Testis (tissue), 3 donors: Measurements from ENCODE around the gene NOTCH1. TPM values are rescaled to one million over a fixed set of nuclear protein-coding genes. Genes with fewer than 3 reads are reported as not detected.

Experiments
- DNase-seq: peaks from one replicate; pipeline ENCODE4 v3.0.0-alpha.2; 2019
- H3K27ac ChIP-seq, 2 donors: fragments of 200-600 bp; sonication (generic); one replicate each; pipeline ENCODE4 v1.5.1; 2019
- H3K27me3 ChIP-seq: fragments of 200-600 bp; sonication (generic); one replicate; pipeline ENCODE4 v1.5.1; 2019
- H3K36me3 ChIP-seq: fragments of 200-600 bp; sonication (generic); one replicate; pipeline ENCODE4 v1.5.1; 2017; ENCODE audit warnings: low read depth; ENCODE audit errors: missing control alignments
- H3K4me1 ChIP-seq: fragments of 200-600 bp; sonication (generic); one replicate; pipeline ENCODE4 v1.5.1; 2019
- H3K4me3 ChIP-seq, 2 donors: fragments of 200-600 bp; sonication (generic); one replicate each; pipeline ENCODE4 v1.5.1; 2017 to 2019
- H3K9me3 ChIP-seq: fragments of 200-600 bp; sonication (generic); one replicate; pipeline ENCODE4 v1.5.1; 2017
- POLR2A ChIP-seq: fragments of 450-650 bp; IDR thresholded peaks from one replicate; pipeline ENCODE4 v1.6.1; 2017; ENCODE audit warnings: antibody characterized with exemption, mild to moderate bottlenecking, moderate library complexity
- WGBS, 2 donors: methylation state at CpG; one replicate each; pipeline ENCODE4 v1.1.5; 2018; 5-methylcytosine and 5-hydroxymethylcytosine counted together
- intact Hi-C: fragments of 100-400 bp; cut with DNase I; formaldehyde crosslinking; loops from one replicate; pipeline ENCODE4 v1.15.1; 2023; ENCODE audit warnings: low total_unique reads
- polyA plus RNA-seq: library from polyadenylated mRNA; stranded (reverse); fragments of 350-450 nt; fragmentation: Illumina TruSeq; extraction: RNeasy Lipid Tissue Mini Kit (QIAGEN cat#74804); gene quantifications from one replicate; pipeline ENCODE4 v1.2.3, GENCODE V29; 2014; ENCODE audit warnings: low read depth, low replicate concordance; ENCODE audit not compliant: insufficient read depth
- total RNA-seq, 2 donors: library from RNA; depleted of rRNA; stranded (reverse); fragments of >200 nt; gene quantifications; one replicate each; pipeline ENCODE4 v1.2.3, GENCODE V29; 2016
- TF ChIP-seq, protein P1 (sequence below), 3 experiments: fragments of 450-650 bp in 2 of 3; fragments of 200-600 bp in 1 of 3; sonication (generic) in 1 of 3; IDR thresholded peaks; one replicate each; pipeline ENCODE4 v1.5.1; 2016 to 2019; ENCODE audit warnings: antibody characterized with exemption in 3 of 3, mild to moderate bottlenecking in 2 of 3, moderate library complexity in 1 of 3

Gene NOTCH1
- total and polyA plus RNA-seq, 3 donors from 2014 or later: 7.2 to 34.1 (median 32.4) TPM

DNA sequence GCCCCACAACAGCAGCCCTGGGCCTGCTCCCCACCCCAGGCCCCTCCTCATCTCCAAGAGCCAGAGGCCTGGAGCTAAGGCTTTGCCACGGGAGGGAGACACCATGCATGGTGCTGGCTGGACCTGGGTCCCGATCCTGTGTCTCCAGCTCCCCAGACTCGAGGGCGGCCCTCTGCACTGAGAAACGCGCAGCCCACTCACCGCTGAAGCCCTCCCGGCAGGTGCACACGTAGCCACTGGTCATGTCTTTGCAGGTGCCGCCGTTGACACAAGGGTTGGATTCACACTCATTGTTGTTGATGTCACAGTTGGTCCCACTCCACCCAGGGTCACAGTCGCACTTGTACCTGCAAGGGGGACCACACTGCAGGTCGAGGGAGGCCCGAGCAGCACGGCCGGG lies 32.7 kb downstream of the NOTCH1 start:
- Histone ChIP-seq H3K27ac (no peak overlapping the region), H3K9me3 (no peaks in the 10 kb centered on the region), H3K4me1 (no peaks in the 10 kb centered on the region), H3K36me3 (no peaks in the 10 kb centered on the region), H3K27me3 (no peaks in the 10 kb centered on the region), H3K4me3 (no peak overlapping the region)
- DNase-seq: no peak
- WGBS, 2 donors: 94% methylated on average over 7 to 16 of the region's 16 CpGs
- intact Hi-C loops: no loop called here
- TF ChIP-seq, protein P1, sequence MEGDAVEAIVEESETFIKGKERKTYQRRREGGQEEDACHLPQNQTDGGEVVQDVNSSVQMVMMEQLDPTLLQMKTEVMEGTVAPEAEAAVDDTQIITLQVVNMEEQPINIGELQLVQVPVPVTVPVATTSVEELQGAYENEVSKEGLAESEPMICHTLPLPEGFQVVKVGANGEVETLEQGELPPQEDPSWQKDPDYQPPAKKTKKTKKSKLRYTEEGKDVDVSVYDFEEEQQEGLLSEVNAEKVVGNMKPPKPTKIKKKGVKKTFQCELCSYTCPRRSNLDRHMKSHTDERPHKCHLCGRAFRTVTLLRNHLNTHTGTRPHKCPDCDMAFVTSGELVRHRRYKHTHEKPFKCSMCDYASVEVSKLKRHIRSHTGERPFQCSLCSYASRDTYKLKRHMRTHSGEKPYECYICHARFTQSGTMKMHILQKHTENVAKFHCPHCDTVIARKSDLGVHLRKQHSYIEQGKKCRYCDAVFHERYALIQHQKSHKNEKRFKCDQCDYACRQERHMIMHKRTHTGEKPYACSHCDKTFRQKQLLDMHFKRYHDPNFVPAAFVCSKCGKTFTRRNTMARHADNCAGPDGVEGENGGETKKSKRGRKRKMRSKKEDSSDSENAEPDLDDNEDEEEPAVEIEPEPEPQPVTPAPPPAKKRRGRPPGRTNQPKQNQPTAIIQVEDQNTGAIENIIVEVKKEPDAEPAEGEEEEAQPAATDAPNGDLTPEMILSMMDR (IDR thresholded peaks at IDR 0.05): no peak
- no peak for TF ChIP-seq POLR2A

DNA sequence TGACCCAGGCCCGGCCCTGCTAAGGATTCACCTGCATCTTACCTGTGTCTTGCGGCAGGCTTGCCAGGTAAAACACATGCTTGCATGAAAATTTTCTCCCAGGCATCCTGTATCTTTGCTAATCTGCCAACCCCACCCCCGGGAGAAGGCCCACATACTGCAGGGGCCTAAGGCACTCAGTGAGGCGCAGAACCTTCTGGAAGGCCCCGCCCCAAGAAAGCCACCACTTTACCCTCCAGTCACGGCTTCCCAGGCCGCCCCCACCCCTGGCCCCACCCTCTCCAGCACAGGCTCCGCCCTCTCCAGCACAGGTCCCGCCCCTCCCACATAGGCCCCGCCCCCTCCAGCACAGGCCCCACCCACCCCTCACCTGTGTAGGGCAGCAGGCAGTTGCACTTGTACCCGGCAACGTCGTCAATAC lies 33.2 kb downstream of the NOTCH1 start:
- no peak for DNase-seq
- no peaks in the 10 kb centered on the region for H3K27me3 ChIP-seq
- no peaks in the 10 kb centered on the region for H3K9me3 ChIP-seq
- no peaks in the 10 kb centered on the region for H3K36me3 ChIP-seq
- no peaks in the 10 kb centered on the region for H3K4me1 ChIP-seq
- no peak overlapping the region for H3K4me3 ChIP-seq
- 84 to 100% methylated on average over 3 to 13 of the region's 13 CpGs for WGBS, 2 donors
- no peak overlapping the region for H3K27ac ChIP-seq
- intact Hi-C loops: no loop called here
- TF ChIP-seq POLR2A: no peak
- TF ChIP-seq, protein P1 (IDR thresholded peaks at IDR 0.05): no peak

DNA sequence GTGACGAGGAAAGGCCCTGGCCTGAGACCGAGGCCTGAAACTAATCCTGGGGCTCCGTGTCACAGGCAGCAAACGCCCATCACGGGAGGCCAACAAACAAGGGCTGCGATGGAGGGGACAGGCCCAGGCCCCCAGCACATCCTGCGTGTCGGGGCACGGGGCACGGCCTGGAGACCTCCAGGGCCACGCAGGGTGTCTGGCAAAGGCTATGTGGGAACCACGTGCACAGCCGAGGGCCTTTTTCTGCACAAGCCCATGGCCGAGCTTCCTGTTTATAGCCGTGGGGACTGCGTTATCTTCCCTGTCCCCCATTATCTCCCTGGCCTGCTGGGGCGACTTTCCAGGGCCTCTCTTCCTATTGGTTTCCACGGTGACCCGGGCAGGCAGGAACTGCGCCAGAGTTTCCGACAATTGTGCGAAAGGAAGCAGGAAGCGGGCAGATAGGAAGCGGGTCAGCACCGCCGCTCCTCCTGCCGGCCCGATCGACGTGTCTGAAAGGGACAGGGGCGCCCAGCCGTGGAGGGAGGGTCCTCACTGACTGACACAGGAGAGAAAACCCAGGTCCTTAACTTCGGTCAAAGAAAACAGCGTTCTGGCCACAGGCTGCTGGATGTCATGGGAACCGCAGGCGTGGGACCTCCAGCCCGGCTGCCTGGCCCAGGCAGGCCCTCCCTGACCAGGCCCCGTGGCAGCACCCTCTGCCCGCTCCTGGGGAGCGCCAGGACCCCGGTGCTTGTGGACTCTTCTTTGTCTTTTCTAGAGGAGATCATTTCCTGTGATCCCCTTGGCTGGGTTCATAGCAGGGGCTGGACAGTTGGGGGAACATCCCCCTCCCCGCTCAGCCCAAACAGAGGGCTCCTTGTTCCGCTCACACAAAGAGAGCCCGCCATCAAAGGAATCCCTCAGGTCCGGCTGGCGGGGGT lies 33.9 kb downstream of the NOTCH1 start:
- whole genome bisulfite sequencing, 2 donors: 84 to 90% methylated on average over 35 to 43 of the region's 46 CpGs
- Histone ChIP-seq H3K9me3 (no peaks in the 10 kb centered on the region), H3K4me1 (no peaks in the 10 kb centered on the region), H3K27me3 (no peaks in the 10 kb centered on the region), H3K27ac (peak overlapping the region in 1 of 2 donors; percentile 24), H3K36me3 (no peaks in the 10 kb centered on the region), H3K4me3 (no peak overlapping the region)
- no peak for TF ChIP-seq POLR2A
- TF ChIP-seq, protein P1 (IDR thresholded peaks at IDR 0.05): no peak
- intact Hi-C loops: no loop called here
- DNase-seq: peak; percentile 32

DNA sequence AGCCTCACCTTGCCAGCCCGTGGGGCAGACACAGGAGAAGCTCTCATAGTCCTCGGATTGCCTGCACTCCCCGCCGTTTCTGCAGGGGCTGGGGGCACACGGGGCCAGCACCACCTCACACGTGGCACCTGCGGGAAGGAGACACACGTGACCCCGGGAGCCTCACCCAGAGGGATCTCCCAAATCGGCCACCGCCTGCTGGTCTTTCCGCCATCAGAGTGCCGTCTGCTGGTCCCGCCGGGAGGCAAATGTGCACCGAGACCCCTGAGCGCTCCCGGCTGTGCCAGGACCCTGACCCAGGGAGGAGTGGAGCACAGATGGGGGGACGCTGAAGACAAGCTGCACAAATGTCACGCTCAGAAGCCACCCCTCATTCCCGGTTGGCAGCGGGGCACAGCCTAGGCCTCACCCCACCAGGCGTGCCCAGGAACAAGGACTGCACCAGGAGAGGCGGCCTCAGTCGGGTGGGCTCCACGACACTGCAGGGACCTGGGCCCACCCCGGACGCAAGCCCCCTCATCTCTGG lies 34.6 kb downstream of the NOTCH1 start:
- Histone ChIP-seq H3K27me3 (no peaks in the 10 kb centered on the region), H3K27ac (peak overlapping the region in 1 of 2 donors; percentile 24), H3K4me3 (no peak overlapping the region), H3K36me3 (no peaks in the 10 kb centered on the region), H3K9me3 (no peaks in the 10 kb centered on the region), H3K4me1 (no peaks in the 10 kb centered on the region)
- intact Hi-C loops: no loop called here
- no peak for DNase-seq
- TF ChIP-seq, protein P1 (IDR thresholded peaks at IDR 0.05): no peak
- no peak for TF ChIP-seq POLR2A
- 85 to 91% methylated on average over 10 to 23 of the region's 28 CpGs for WGBS, 2 donors
